Stimulated activated CD4-positive, alpha-beta T cell treated with anti-CD3 and anti-CD28 coated beads, Interleukin-12 subunit alpha, Interleukin-12 subunit beta, amount 100 ng/mL, for 48 hours (primary cell): ENCODE data around the gene MRPS27.

Source experiments
- DNase-seq, 3 donors: peaks; one replicate each; pipeline ENCODE4 v3.0.0-alpha.2; 2020; ENCODE audit warnings: low read depth in 2 of 3, low spot score in 1 of 3

MRPS27 gene

GRCh38 chr5:72234868-72235267 is 85.2 kb downstream of the MRPS27 start:
- DNase-seq = no peak

- DNase-seq = no peak
Observed at GRCh38 chr5:72234265-72234700, 85.8 kb downstream of the MRPS27 start.

GRCh38 chr5:72233835-72234234 is 86.2 kb downstream of the MRPS27 start:
- no peak for DNase-seq

DNA sequence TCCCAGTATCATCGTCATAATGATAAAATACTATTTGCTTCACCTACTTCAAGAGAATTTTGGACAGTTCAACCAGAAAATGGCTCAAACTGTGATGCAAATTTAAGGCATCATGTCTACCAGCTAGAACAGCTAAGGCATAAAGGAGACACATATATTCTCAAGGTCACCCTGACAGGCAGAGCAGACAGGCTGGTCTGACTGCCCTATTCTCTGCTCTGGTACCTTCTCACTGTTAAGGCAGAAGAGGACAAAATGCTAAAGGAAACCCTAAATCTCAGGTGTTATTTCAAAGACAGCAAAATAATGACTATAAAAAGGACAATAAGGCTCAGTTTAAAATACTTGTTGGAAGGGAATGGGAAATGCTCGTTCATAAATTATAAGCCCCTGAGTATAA is 87.2 kb downstream of the MRPS27 start:
- no peak for DNase-seq

- no peak for DNase-seq
Observed at GRCh38 chr5:72231991-72232703, 87.9 kb downstream of the MRPS27 start.

DNA sequence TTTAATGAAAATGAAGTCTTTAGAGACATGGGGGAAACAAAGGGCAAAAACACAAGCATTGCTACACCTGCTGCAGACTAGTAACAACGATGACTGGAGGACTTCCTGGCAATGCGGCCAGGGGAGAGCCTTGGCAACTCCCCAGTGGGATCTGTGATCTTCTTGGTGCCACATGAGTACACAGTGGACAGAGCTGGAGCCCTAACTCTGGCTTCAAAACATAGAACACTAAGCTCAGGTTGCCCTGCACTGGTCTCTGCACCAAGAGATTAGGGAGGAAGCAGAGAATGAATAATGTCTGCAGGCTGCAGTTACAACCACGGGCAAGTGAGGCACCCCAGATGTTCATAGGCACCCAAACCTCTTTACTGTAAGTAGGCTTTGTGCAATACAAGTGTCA is 91.1 kb downstream of the MRPS27 start:
- DNase-seq = no peak

DNA sequence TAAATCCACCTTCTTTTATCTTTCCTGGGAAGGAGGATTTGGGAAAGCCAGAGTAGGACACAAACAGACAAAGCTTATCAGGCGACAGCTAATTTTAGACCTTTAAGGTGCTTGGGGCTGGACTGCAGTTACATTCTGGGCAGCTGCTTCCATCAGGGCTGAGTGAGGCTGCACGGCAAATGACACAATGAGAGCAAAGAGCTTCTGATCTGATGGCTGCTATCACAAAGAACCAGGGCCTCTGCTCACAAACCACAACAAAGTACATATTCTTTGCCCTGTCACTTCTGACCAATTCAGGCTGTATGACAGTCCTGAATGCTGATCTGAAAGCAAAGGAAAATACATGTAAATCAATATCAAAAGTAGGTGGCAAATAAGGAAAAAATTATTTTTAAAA is 93.1 kb downstream of the MRPS27 start:
- DNase-seq = no peak

- DNase-seq = no peak
Observed at GRCh38 chr5:72225741-72226140, 94.3 kb downstream of the MRPS27 start.

DNA sequence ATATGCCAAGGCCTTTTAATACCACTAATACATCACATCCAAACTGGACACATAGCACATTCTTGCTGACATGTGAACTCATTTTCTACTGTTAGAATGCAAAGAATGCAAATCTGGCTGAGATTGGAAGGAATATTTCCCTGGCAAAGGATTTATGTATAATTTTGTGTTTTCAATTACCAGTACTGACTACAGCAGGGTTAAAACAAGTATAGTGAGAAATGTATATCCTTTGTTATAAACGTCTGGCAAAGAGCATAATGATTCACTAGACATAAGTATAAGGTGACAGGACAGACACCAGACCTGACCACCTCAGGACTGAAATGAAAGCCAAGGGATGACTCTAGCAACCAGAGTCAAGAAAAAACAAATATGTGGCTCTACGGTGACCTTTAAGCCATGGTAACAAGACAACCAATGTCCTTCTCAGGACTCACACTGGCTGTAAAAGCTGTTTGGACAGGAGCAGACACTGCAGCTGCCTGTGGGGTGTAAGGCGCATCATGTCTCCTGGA is 95.0 kb downstream of the MRPS27 start:
- no peak for DNase-seq

- no peak for DNase-seq
Observed at GRCh38 chr5:72223371-72223770, 96.7 kb downstream of the MRPS27 start.

GRCh38 chr5:72222521-72222920 is 97.5 kb downstream of the MRPS27 start:
- no peak for DNase-seq

GRCh38 chr5:72221541-72221940 is 98.5 kb downstream of the MRPS27 start:
- DNase-seq = no peak

DNA sequence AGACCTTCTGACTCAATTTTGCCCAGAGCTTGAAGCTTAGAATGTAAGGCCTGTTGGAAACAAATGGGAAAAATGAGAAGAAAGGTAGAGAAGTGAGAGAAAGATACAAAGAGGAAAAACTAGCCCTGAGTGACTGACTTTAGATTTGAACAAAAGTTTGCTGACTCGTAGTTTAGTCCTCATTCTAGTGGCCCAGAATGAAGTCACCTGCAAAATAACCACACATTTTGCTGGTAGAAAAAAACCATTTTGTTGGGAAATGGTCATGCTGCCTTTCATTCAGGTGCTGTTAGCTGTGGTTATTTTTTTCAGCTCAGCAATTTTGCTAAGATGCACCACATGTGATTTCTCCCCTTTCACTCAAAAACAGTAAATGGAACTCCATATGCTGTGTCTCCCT is 98.9 kb downstream of the MRPS27 start:
- no peak for DNase-seq

DNA sequence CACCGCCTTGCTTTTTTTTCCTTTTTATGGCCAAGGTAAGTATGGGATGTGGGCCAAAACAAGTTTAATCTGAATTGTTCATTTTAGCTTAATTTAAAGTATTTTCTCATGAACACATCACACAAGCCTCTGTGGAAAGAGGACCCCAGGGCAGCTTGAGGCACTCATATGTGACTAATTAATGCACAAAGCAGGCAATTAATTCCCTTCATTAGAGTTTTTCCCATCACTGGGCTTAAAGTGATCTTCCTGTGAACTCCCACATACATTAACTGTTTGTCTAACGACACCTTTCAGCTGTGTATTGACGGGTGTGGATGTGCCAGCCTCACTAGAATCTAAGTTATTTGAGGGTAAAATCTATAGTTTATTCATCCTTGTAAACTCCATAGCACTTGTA is 103.3 kb downstream of the MRPS27 start:
- no peak for DNase-seq

GRCh38 chr5:72214168-72214567 is 105.9 kb downstream of the MRPS27 start:
- no peak for DNase-seq

DNA sequence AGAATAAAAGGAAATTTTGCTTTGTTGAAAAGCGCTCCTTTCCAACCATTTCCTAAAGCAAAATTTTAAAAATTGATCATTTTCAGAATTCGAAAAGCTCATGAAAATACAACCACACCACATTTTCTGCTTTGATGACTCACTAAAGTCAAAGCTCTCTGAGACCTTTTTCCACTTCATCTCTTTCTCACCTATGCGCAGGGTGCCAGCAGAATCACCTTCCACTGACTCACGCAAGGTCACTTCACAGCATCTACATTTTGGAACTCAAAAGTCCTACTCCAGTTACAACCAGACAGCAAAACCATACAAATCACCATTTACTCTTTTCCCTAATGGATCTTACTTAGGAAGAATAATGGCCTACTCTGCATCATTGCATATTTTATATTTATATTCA is 106.6 kb downstream of the MRPS27 start:
- DNase-seq = no peak

DNA sequence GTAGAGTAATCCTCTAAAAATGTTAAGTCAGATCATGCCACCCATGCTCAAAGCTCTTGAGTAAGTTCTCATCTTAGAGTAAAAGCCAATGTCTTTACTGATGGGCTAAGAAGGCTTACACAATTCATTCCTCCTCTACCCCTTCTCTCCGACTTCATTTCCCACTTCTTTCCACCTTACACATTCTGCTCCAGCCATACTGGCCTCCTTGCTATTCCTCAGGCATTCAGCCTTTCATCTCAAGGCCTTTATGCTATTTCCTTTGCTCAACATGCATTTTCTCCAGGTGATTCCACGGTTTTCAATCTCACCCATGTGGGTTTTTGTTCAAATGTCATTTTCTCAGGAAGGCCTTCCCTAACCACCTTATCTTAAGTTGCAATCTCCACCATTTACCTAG is 107.9 kb downstream of the MRPS27 start:
- DNase-seq = no peak

GRCh38 chr5:72210888-72211678 is 109.0 kb downstream of the MRPS27 start:
- DNase-seq = no peak

DNA sequence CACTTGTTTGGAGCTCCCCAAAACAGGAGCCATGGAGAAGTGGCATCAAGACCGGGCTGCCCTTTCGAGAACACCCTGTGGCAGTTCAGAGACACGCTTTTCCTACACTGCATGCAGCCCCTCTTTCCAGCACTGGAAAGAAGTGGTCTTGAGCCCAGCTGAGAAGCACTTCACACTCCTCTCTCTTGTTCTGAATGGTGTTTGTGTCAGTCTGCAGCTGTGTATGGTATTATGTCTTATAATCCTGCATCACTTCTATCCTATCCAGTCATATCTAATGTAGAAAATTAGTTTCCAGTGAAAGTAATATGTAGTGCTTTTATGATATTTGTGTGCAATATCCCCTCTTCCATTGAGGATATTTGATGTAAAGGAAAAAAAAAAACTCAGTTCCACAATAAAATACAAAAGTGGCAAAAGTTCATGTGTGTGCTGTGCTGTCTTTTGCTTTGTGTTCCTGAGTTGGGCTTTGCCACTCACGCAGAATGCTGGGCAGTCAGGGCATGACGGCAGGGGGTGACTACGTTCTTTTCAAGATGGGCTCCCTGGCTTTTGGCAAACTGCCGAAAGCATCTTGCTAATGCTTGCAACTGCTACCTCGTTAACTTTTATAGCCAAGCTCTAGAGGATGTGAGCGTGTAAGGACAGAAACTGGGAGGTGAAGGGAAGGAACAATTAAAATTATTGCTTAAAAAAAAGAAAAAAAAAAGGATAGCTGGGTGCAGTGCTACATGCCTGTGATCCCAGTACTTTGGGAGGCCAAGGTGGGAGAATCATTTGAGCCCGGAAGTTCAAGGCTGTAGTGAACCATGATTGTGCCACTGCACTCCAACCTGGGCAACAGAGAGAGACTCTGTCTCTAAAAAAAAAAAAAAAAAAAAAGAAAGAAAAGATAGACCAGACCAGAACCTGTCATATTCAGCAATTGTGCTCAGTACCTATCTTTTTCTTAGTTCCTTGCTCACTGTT is 110.6 kb downstream of the MRPS27 start:
- no peak for DNase-seq

DNA sequence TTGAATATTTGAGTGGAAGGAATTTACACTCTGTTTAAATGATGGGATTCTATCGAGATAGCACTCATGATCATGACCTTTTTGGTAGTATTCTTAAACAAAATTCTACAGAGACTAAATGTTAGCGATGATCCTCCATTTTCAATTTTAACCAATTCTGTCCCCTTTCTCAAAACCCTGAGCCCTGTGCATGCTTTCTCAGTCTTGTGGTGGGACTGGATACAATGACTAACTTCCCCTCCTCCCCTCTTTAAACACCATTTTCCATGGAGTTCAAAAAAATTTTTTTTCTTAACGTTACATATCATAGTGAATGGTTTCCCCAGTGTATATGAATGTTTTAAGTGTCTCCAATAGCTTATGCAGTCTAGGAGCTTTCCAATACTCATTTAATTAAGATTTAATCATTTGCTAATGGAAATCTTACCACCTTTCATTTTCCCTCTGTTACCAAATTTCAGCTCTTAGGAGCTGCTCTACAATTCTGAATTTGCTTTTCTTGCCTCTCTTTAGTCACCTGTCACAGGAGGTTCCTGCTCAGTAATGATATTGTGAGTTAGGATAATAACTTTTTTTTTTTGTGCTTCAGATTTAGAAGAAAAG is 111.6 kb downstream of the MRPS27 start:
- no peak for DNase-seq

- DNase-seq = peak in 2 of 3 donors; percentile 8 to 9
Observed at GRCh38 chr5:72206994-72207393, 113.0 kb downstream of the MRPS27 start.
